B cell (primary cell): ENCODE measurements around the gene IL17RC.

Source experiments
- EZH2 ChIP-seq: IDR thresholded peaks from 2 replicates; pipeline ENCODE4 v1.6.1; 2012; ENCODE audit warnings: borderline replicate concordance, low read depth, mild to moderate bottlenecking, moderate library complexity, low read length; ENCODE audit not compliant: insufficient read depth, poor library complexity, severe bottlenecking
- TF ChIP-seq, protein P1 (sequence below): fragments of 200-600 bp; IDR thresholded peaks from one replicate; pipeline ENCODE4 v1.8.0; 2022; ENCODE audit warnings: antibody characterized with exemption, mild to moderate bottlenecking

DNA sequence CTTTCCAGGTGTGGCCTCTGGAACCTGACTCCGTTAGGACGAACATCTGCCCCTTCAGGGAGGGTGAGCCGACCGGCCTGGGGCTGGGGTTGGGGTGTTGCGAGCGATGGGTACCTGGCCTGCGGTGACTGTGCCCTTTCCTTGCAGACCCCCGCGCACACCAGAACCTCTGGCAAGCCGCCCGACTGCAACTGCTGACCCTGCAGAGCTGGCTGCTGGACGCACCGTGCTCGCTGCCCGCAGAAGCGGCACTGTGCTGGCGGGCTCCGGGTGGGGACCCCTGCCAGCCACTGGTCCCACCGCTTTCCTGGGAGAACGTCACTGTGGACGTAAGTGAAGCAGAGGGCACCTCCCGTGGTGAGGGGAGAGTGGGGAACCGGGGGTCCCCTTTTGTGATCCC, 11.3 kb downstream of the IL17RC start:
- no peak for TF ChIP-seq EZH2
- TF ChIP-seq, protein P1, sequence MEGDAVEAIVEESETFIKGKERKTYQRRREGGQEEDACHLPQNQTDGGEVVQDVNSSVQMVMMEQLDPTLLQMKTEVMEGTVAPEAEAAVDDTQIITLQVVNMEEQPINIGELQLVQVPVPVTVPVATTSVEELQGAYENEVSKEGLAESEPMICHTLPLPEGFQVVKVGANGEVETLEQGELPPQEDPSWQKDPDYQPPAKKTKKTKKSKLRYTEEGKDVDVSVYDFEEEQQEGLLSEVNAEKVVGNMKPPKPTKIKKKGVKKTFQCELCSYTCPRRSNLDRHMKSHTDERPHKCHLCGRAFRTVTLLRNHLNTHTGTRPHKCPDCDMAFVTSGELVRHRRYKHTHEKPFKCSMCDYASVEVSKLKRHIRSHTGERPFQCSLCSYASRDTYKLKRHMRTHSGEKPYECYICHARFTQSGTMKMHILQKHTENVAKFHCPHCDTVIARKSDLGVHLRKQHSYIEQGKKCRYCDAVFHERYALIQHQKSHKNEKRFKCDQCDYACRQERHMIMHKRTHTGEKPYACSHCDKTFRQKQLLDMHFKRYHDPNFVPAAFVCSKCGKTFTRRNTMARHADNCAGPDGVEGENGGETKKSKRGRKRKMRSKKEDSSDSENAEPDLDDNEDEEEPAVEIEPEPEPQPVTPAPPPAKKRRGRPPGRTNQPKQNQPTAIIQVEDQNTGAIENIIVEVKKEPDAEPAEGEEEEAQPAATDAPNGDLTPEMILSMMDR, result no peak
